ENCODE measurements around the gene CBS. TPM values are rescaled to one million over a fixed set of nuclear protein-coding genes. Genes with fewer than 3 reads are reported as not detected.
"Not testable (repeated sequence)": the region's sequence is repeated elsewhere in the genome, so short reads cannot be mapped to it uniquely, and the experiment has no call there.

CBS gene
- total and polyA plus RNA-seq, 2 of the 13 experiments (the other 11 are each of a cell fraction or from before 2014, with no cell fraction given), result 64.7 to 99.3 TPM

GRCh38 chr21:43068065-43068464 is 7.6 kb downstream of the CBS start:
- H3K27ac ChIP-seq (ENCODE audit: extremely low read length, insufficient read depth, low read length); intact Hi-C loops (cut with micrococcal nuclease; ENCODE audit: unreplicated experiment); H3K9ac ChIP-seq (ENCODE audit: insufficient read depth, low read depth, low read length); H3K79me2 ChIP-seq (ENCODE audit: insufficient read depth, low read length); H3K9me3 ChIP-seq (ENCODE audit: low read length); H3K4me1 ChIP-seq (ENCODE audit: insufficient read depth, low read length); CTCF ChIA-PET (ENCODE audit: low intra/inter-chr PET ratio, low total read pairs); POLR2A ChIA-PET; H4K20me1 ChIP-seq (ENCODE audit: insufficient read depth, low read length); H2AFZ ChIP-seq (ENCODE audit: low read length); H3K36me3 ChIP-seq (replicated peaks in 1 of 2; ENCODE audit: control insufficient read depth in 1 of 2, insufficient read depth in 2 of 2, low read length in 2 of 2); H3K4me2 ChIP-seq (ENCODE audit: low read depth, low read length); DNase-seq (ENCODE audit: low spot score); H3K27me3 ChIP-seq (ENCODE audit: control insufficient read depth in 1 of 2, insufficient read depth in 2 of 2, low read length in 2 of 2); H3K4me3 ChIP-seq (replicated peaks in 1 of 3; ENCODE audit: insufficient read depth in 1 of 3, low read depth in 2 of 3, low read length in 3 of 3); in situ Hi-C loops (cut with HindIII; ENCODE audit: extremely low pct_ligation_motif_present, low pct_unique_long_range_greater_than_20kb); TF ChIP-seq SOX13 (IDR thresholded peaks at IDR 0.05); HNF1A (CRISPR knock-in tag; IDR thresholded peaks at IDR 0.05; ENCODE audit: borderline replicate concordance); FOXP1 (IDR thresholded peaks at IDR 0.05): not testable (repeated sequence)
- TSS peak; percentile 34 for BruUV-seq (replicated peaks)
- FAIRE-seq (peak; percentile 99), ATAC-seq (peak; percentile 89)
- 2% methylated on average over 5 of the region's 12 CpGs for WGBS (ENCODE audit: low lambda C conversion rate)
- peak in 1 of 2 experiments; percentile 55; a peak in 2 of 4 replicates for TF ChIP-seq SOX13 (CRISPR knock-in tag; conservative IDR thresholded peaks at IDR 0.05 in 1 of 2, IDR thresholded peaks at IDR 0.05 in 1 of 2)
- TF ChIP-seq ZBTB26 (CRISPR knock-in tag; IDR thresholded peaks at IDR 0.05; ENCODE audit: borderline replicate concordance), result 0 out of 2 replicates have a peak, but pooled peaks have one; percentile 30
- TF ChIP-seq FOXP4 (CRISPR knock-in tag; IDR thresholded peaks at IDR 0.05), result peak; percentile 54; the same call in 1 of the 2 replicates
- TF ChIP-seq RXRB (CRISPR knock-in tag; IDR thresholded peaks at IDR 0.05; ENCODE audit: borderline replicate concordance), result peak; percentile 51; the same call in 1 of the 2 replicates
- TF ChIP-seq PATZ1 (CRISPR knock-in tag; IDR thresholded peaks at IDR 0.05), result peak; percentile 76
- peak; percentile 23; the same call in 1 of the 2 replicates for TF ChIP-seq ZFY (CRISPR knock-in tag; IDR thresholded peaks at IDR 0.05)
- TF ChIP-seq GABPB1 (CRISPR knock-in tag; IDR thresholded peaks at IDR 0.05), result 0 out of 2 replicates have a peak, but pooled peaks have one; percentile 13
- peak; percentile 31; the same call in 1 of the 2 replicates for TF ChIP-seq HNF1A (IDR thresholded peaks at IDR 0.05; ENCODE audit: low read depth)
- peak; percentile 59; the same call in 1 of the 2 replicates for TF ChIP-seq KDM6A (CRISPR knock-in tag; IDR thresholded peaks at IDR 0.05; ENCODE audit: low read depth)
- peak; percentile 22; the same call in 1 of the 2 replicates for TF ChIP-seq MED1 (CRISPR knock-in tag; IDR thresholded peaks at IDR 0.05)
- TF ChIP-seq FOXA3 (CRISPR knock-in tag; IDR thresholded peaks at IDR 0.05), result peak; percentile 31; the same call in 1 of the 2 replicates
- TF ChIP-seq SAP130 (CRISPR knock-in tag; IDR thresholded peaks at IDR 0.05; ENCODE audit: low read depth), result peak; percentile 57
- TF ChIP-seq SOX5 (CRISPR knock-in tag; IDR thresholded peaks at IDR 0.05; ENCODE audit: borderline replicate concordance), result peak; percentile 66; the same call in 1 of the 2 replicates
- peak; percentile 24; the same call in 1 of the 2 replicates for TF ChIP-seq FOXP1 (CRISPR knock-in tag; IDR thresholded peaks at IDR 0.05)
